GM21576 (cell line): ENCODE results near the gene FAM3C.
"Not testable (repeated sequence)": the region's sequence is repeated elsewhere in the genome, so short reads cannot be mapped to it uniquely, and the experiment has no call there.

Experiments
- ATAC-seq: cut with Tn5 transposase; IDR thresholded peaks from one replicate; pipeline ENCODE4 v1.9.1; 2021; ENCODE audit warnings: mild to moderate bottlenecking, moderate library complexity; ENCODE audit not compliant: unreplicated experiment

FAM3C gene, protein sequence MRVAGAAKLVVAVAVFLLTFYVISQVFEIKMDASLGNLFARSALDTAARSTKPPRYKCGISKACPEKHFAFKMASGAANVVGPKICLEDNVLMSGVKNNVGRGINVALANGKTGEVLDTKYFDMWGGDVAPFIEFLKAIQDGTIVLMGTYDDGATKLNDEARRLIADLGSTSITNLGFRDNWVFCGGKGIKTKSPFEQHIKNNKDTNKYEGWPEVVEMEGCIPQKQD

DNA sequence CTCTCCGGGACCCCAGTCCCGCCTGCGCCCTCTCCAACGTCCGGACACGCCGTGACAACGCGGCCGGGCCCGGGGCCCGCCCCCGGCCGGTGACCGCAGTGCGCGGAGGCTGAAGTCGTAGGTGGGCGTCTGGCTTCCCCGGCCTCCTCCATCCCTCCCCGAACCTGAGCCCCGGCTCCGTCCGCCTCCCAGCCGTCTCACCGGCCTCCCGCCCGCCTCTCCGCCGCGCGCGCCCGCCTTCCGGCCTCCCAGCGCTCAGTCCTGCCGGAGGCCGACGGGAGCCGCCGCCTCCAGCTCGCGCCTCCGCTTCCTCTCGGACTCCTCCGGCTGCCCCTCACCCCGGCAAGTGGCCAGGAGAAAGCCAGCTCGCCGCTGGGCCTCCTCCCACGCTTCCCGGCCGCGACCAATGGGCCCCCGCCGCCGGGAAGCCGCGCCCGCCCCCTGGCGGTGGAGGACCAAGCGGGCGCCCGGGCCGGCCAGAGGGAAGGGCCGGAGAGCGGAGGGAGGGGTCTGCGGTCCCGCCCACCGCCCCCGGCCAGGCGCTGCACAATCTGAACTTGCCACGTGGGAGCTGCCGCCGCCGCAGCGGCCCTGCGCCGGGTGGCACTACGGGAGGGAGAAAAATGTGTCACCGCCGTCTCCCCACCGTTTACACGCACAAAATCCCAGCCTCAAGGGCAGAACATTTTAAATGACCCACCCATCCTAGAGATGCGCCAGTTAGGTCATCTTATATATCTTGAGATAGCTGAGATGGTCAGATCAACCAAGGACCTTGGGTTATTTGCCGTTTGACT is at the start of gene FAM3C:
Gene FAM3C (minus strand): TSS at position 348 of the 797 bp plus-strand sequence. CDS start 13,339 bp downstream, outside the sequence.
- peak; percentile 74 for ATAC-seq

DNA sequence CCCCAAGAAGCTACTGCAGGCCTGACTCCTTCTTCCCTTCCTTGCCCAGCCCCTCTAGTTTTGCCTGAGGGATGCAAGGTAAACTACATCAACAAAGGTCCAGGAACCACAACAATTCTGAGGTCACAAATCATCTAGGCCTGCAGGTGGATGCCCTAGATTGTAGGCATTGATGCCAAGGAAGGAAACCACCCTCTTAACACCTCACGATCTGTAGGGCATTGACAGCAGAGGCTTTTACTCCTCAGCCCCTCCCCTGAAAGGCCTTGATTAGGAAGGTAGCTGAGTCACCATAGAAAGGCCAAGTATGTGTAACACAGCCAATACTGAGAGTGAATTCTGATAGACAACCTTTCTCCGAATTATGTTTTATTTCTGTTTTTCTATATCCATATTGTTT is 46.7 kb upstream of the FAM3C start:
- no peak for ATAC-seq

DNA sequence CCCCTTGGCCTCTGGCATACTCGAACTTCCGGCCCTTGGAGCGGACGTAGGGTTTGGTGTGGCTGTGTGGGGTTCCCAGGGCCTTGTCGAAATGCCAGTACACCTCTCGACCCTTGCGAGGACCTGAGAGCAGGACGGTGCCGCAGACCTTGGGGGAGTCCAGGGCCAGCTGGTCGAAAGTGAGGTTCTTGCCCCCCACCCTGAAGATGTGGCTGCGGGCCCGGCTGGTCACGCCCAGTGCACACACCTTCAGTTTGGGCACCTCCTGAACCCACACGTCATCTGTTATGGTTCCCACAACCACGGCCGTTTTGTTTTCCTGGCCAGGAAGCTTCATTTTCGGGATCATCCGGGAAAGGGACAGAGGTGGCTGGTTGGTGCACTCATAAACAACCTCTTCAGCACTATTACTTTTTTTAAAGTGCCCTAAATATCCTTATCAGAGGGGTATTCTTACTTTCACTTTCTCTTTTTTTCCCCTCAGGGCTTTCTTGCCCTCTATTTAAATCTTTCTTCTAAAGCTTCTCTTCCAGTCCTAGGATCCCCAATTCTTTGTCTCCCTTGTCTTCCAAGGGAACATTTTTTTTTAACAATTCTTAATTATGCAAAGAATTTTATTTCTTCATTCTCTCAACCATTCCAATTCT is 44.9 kb upstream of the FAM3C start:
- no peak for ATAC-seq

DNA sequence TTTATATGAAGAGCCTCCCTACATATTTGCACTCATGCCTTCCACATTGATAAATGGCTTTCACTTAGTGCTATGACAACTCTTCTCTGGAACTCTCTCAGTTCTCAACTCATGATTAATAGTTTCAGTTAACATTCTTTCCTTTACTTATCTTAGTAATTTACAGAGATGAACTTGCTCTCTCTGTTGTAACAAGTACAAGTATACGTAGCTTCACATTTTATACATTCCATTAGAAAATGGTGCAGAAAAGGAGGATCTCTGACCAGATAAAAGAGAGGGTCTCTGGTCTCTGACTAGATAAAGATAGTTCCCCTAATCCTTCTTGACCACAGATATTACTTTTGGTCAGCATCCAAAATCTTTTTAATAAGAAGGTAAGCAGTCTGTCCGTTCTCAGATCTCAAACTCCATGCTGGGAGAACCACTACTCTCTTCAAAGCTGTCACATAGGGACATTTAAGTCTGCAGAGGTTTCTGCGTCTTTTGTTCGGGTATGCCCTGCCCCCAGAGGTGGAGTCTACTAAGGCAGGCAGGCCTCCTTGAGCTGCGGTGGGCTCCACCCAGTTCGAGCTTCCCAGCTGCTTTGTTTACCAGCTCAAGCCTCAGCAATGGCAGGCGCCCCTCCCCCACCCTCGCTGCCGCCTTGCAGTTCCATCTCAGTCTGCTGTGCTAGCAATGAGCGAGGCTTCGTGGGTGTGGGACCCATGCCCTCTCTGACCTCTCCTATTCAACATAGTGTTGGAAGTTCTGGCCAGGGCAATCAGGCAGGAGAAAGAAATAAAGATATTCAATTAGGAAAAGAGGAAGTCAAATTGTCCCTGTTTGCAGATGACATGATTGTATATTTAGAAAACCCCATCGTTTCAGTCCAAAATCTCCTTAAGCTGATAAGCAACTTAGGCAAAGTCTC is 42.2 kb upstream of the FAM3C start:
- peak; percentile 41 for ATAC-seq

DNA sequence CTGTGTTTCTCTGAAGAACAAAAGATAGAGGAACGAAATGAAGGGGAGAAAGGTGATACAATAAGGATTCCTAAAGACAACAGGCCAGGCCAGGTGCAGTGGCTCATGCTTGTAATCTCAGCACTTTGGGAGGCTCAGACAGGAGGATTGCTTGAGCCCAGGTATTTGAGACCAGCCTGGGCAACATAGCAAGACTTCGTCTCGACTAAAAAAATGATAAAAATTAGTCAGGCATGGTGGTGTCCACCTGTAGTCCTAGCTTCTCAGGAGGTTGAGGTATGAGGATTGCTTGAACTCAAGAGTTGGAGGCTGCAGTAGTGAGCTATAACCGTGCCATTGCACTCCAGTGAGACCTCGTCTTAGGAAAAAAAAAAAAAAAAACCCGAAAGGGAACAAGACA is 41.4 kb upstream of the FAM3C start:
- ATAC-seq: no peak

DNA sequence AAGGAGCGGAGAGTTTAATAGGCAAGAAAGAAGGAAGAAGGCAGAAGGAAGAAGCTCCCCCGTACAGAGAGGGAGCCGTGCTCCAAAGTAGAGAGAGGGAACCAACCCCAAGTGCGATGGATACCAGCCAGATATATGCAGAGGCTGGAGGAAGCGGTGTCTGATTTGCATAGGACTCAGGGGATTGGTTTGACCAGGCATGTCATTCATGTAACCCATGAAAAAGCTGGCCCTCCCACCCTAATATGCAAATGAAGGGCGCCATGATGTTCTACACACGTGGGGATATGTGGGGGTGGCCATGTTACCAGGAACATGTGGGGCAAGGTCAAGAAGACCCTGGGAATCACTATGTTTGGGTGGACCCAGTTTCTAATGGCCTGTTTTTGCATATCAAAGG is 40.6 kb upstream of the FAM3C start:
- no peak for ATAC-seq

DNA sequence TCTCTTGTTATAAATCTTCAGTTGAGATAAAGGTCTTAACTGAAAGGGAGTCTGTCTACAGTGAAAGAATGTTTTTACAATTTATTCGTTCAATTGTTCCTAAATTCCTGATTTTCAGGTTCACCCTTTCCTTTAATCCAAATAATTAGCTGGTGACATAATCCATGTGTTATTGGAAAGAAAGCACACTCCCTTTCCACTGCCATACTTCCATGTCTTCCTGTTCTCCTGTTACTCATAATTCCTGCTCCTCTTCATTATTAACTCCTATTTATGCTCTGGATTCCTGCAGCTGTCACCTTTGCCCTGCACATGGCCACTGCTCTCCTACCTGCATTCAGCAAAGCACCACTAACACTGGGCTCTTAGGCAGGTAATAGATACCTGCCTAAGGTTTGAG is 40.0 kb upstream of the FAM3C start:
- ATAC-seq: no peak

DNA sequence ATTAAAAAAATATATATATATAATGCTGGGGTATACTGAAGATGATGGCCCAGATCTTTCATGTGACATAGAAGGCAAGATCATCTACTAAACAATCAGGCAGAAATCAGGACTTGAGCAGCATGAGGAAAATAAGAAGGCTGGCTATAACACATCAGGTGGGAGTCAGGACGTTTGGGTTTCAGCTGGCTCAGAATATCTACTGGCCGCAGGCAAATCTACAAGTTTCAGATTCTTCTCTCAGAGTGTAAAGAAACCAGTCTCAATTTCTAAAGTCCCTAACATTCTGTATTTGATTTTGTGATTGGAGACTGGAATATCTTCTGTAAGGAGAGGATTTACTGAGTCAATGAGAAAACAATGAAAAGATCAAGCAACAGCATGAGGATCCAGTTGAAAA is 37.7 kb upstream of the FAM3C start:
- peak; percentile 51 for ATAC-seq

DNA sequence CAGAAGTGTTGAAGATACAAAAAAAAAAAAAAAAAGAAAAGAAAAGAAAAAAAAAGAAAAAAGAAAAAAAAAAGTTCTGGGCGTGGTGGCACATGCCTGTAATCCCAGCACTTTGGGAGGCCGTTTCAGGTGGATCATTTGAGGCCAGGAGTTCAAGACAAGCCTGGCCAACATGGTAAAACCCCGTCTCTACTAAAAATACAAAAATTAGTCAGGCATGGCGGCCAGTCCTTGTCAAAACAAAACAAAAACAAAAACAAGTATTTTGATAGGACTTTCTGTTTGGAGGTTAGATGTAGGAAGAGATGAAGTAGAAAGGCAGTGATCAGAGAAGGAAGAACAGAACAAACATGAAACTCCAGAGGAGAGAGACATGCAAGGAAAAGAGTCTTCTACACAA is 36.4 kb upstream of the FAM3C start:
- peak; percentile 69 for ATAC-seq

DNA sequence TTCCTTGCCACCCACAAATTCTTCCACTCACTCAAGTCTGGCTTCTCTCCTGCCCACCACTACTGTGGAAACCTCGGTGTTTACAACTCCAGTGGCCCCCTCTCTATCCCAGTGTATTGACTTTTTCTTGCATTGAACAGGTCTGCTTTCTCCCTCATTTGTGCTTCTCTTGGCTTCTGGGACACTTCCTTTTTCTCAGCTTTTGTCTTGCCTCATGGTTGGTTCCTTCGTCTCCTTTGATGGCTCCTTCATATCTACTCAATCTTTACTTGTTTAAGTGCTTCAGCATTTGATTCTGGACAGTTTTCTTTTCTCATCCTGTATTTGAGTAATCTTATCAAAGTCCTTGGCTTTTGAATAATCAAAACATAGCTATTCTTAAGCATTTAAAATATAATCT is 35.9 kb upstream of the FAM3C start:
- no peak for ATAC-seq

DNA sequence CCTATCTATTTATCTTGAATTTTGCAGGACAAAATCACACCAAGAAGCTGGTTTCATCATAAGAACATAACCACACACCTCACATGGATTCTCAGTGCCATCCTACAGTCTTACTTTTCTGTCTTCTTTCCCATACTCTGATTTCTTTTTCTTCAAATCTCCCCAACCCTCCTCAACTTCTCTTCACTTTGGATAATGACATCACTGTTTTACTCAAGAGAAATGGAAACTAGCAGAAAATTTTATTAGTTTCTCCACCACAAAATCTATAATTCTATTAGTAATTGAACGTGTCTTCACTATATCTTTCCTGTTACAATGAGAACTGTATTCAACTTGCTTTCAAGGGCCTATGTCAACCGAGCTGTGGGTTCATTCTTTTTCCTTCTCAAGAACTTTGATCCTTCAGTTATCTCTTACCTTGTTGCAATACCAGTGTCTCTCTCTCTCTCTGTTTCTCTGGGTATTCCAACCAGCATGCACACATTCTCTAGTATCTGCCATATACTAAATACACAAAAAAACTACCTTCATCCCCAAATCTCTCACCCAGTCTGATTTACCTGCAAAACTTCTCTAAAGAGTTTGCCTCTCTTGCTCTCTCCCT is 35.4 kb upstream of the FAM3C start:
- no peak for ATAC-seq

DNA sequence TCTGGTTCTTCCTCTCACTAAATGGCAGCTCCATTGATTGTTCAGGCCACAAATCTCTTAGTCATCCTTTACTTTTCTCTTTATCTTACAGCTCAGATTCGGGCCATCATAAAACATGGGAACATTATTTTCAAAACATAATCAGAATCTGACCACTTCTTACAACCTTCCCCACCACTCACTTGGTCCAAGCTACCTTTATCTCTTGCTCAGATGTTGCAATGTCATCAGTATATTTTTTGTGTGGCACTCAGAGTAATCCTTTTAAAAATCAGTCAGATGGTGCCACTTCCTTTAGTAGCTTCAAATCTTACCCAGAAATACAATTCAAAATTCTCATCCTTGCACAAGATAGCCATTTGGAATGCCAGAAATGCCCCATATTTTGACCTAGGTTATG is 34.5 kb upstream of the FAM3C start:
- no peak for ATAC-seq

DNA sequence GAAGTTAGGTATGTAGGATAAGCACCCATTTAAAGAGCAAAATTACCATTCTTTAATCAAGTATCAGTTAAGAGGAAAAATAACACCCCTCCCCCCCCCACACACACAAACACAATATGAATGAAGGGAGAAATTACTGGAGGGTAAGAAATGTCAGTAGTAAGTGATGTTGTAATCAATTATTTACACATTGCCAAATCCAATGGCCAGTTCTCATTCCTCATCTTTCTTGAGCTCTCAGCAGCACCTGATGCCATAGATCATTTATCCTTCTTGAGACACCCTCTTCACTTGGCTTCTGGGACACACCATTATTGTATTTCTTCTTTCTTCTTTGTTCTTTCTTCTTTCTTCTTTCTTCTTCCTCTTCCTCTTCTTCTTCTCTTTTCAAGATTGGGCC is 33.7 kb upstream of the FAM3C start:
- ATAC-seq: no peak

DNA sequence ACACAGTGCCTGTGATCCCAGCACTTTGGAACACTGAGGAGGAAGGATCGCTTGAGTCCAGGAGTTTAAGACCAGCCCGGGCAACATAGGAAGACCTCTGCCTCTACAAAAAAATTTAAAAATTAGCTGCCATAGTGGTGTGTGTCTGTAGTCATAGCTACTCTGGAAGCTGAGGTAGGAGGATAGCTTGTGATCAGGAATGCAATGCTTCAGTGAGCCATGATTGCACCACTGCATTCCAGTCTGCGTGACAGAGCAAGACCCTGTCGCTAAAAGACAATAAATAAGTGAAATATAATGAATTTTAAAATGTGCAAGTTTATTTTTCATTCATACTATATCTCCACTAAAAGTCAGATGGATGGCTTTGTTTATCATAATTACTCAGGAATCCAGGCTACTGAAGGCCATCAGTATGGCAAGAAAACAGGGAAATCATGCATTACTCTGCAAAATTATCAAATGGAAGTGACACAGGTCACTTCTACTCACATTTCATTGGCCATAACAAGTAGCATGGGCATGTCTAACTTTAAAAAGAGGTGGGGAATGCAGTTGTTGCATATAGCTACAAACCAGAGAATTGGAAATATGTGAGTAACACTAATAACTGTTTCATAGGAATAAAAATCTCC is 32.9 kb upstream of the FAM3C start:
- no peak for ATAC-seq

DNA sequence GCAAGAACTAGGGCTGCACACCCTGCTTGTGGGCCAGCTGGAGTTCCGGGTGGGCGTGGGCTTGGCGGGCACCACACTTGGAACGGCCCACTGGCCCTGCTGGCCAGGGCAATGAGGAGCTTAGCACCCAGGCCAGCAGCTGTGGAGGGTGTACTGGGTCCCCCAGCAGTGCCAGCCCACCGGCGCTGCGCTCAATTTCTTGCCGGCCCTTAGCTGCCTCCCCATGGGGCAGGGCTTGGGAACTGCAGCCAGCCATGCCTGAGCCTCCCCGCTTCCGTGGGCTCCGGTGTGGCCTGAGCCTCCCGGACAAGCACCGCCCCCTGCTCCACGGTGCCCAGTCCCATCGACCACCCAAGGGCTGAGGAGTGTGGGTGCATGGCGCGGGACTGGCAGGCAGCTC is 25.6 kb upstream of the FAM3C start:
- ATAC-seq: not testable (repeated sequence)

DNA sequence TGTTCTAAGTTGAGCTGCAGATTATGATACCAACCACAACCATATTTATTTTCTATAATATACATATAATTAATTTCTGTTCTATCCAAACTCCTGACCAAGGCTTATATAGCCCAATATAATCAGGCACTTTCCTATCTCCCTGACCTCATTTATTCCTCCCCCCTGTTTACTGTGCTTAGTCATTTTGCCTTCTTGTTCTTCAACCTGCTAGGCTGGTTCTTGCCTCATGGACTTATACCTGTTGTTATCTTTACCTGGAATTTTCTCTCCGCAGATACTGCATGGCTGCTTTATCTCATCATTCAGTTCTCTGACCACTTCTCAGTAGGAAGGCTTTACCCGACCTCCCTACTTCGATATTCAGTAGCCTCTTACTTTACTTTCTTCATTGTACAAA is 24.9 kb upstream of the FAM3C start:
- ATAC-seq: no peak

DNA sequence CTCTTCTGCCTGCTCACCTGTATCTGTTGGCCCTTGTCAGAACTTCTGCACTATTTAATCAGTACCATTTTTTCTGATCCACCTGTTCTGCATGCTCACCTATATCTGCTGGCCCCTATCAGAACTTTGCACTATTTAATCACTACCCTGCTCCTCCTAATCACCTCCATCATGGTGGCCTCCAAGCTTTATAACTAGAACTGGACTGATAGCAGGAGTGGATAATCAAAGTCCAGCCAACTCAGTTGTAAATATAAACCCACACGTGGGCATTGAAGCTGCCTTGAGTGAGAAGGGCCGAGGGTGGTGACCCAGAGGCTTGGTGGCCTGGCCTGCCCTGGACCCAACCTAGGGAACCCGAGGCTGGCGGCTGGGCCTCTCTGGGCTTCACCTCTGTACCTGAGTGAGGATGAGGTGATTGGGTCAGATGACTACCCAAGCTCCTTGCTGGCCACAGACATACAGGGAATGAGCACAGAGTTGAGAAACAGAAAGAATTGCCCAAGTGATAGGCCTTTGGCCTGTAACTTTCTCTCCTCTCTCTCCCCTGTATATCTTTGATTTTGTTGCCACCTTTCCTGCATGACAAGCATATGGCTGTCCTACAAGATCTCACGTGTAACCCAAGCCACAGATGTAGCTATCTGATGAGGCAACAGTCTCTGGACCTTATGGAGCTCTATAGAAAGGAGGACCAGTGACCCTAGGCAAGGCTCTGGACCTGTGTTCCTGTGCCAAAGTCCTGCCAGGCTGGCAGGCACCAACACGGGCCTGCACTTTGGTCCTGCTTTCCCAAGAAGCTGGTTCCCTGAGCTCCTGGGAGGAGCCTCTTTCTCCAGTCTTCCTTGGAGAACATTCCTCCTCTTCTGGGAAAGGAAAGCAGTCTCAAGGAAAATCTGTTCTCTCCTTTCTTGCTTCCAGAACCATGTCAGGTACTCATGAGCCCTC is 23.4 kb upstream of the FAM3C start:
- ATAC-seq: no peak

DNA sequence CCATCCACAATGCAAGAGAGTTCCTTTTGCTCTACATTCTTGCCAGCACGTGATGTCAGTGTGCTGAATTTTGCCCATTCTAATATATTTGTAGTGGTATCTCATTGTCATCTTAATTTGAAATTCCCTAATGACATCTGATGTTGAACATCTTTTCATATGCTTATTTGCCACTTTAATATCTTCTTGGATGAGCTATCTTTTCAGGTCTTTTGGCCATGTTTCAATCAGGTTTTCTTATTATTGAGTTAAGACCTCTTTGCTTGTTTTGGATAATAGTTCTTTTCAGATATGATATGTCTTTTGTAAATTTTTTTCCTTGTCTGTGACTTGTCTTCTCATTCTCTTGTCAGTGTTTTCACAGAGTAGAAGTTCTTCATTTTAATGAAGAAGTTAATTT is 20.4 kb upstream of the FAM3C start:
- ATAC-seq: no peak

DNA sequence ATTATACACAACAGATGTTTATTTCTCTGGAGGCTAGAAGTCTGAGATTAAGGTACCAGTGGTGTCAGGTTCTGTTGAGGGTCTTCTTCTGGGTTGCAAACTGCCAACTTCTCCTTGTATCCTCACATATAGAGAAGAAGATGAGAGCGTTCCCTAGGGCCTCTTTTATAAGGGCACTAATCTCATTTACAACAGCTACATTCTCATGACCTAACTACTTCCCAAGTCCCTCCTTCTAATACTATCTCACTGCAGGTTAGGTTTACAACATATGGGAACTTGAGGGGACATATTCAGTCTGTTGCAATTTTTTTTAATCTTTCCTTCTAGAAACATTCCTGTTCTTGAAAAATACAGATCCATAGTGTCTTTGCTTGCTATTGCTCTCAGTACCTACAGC is 18.3 kb upstream of the FAM3C start:
- ATAC-seq: no peak
